HL-60/S4 treated with phorbol 12-myristate 13-acetate at 8.2 ng/mL for 4 days and 3 days (cell line): Measurements from ENCODE around the gene COL20A1.
"Not testable (repeated sequence)": the region's sequence is repeated elsewhere in the genome, so short reads cannot be mapped to it uniquely, and the experiment has no call there.

ENCODE experiments used
- in situ Hi-C: fragments of 300-500 bp; cut with MboI; formaldehyde crosslinking; loops from 2 replicates; pipeline ENCODE4 v1.15.0; 2022; ENCODE audit warnings: low sequenced_read_pairs

Gene COL20A1

GRCh38 chr20:63292904-63293303 is at the start of gene COL20A1:
COL20A1 (plus strand) TSS chr20:63293186; CDS start chr20:63295108, 1,922 bp downstream.
- in situ Hi-C loops, result no loop called here

DNA sequence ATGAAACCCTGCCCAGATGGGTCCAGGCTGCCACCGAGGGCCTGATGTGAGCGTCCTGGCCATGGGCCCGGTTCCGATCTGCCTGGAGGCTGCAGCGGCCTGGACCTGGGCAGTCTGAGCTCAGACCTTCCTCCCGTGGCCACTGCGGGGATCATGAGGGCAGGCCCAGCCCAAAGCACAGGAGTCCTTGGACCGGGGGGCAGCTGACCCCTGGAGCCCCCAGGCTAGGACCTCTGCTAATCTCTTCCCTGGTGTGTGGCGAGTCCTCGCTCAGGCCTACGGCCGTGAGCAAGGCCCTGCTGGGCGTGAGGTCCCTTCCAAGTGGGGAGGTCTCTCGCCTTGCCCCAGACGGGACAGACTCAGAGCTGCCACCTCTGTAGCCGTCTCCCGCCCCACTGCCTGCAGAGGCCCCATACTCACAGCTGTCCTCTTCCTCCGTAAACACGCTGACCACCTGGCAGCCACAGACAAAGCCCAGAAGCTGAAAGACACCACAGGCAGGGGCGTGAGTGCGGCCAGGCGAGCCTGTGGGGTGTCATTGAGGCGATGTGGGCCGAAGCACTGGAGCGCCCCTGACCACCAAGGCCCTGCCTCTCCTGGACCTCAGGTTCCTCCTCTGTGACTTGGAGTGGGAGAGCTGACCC is 49.3 kb upstream of the COL20A1 start:
- in situ Hi-C loops, result no loop called here

DNA sequence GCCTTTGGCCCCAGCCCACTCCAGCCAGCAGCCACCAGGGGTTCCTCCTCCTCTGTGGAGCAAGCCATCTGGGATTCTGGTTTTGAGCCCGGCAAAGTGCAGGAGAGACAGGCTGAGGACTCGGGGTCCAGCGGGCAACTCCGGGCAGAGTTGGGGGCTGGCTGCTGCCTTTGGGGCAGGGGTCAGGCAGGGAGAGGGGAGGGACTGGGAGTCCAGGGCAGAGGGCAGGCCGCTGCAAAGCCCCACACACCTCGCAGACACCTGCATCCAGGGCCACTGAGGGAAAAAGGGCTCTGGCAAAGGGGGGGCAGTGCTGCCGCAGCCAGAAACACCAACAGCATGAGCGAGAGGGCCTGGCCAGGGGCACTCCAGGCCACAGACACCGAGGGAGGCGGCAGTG is 48.5 kb upstream of the COL20A1 start:
- in situ Hi-C loops, result no loop called here

DNA sequence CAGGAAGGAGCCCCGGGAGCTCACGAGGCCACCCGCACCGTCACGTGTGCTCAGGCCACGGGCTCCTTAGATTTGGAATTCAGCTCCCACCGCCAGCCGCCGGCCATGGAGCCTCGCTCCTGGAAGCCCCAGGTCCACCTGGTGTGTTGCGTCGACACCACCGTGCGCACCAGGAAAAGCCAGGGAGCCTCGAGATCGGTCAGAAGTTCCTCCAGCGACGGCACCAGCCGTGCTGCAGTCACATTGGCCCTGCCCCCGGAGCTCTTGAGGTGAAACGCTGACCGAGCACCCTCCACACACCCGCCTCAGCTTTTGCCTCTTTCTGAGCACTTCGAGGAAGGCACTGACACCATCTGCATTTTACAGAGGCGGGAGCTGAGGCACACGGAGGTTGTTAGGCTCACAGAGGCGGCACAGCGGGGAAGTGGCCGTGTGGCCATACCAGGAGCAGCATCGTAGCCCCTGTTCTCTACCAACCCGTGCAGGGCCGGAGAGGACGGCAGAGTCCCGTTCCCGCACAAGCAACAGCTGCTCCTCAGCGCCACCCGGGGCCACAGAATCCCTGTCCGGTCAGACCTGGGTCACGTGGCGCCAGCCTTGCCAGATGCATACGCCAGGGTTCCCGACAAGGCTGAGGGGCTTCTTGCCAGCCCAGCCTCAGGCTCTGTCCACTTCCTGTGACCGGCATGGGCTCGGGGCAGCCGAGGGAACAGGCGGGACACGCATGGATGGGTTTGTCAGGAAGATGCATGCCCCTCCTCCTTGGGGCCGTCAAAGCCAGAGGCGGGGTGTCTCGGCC is 46.3 kb upstream of the COL20A1 start:
- in situ Hi-C loops, result no loop called here

DNA sequence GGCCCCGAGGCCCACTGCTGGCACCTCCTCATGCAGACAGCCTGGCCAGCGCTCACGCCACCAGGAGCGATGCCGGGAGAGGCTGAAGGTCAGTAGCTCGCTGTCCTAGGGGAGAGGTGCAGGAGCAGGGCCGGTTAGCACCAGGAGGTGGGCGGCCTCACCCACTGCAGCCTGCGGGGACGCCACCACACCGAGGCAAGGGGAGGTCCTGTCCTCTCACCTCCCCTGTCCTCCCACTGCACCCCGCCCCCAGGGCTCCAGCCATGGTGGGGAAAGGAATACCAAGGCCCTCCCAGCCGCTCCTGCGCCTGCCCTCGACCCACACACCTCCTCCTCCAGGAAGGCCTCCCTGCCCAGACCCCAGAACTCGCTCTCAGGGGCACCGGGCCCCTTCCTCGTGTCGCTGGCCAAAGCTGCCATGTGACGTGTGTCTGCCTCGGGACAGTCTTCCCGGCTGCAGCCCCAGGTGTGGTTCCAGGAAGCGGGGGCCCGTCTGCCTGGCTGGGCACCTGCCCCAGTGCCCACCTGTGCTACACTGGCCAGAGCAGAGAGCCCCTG is 45.2 kb upstream of the COL20A1 start:
- in situ Hi-C loops, result no loop called here

DNA sequence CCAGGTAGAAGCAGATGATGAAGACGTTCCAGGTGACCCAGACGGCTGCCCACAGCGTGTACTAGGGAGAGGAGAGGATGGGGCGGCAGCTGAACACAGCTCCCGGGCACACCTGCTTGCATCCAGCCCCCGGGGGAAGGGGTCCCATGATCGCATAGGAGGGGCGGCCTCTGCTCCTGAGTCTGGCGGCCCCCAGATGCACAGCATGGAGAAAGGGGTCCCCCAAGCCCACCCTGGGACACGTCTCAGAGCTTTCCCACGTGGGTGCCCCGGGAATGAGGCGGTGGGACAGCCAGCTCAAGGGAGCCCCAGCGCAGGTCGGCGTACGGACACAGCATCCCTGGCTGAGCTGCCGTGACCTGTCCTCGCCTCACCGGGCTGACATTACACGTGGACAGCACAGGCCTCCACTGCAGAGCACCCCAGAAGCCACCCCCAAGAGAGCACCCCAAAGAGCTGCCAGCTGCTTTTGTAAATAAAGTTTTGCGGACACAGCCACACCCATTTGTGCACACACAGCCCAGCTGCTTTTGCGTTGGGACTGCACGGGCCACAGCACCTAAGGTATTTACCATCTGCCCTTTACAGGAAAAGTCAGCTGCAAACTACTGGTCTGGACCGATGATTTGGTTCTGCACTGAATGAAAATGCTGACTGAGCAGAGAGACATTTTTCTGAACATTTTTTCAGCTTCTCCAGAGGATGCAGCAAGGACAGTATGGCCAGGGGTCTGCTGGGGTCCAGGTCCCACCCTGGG is 44.0 kb upstream of the COL20A1 start:
- in situ Hi-C loops, result no loop called here

DNA sequence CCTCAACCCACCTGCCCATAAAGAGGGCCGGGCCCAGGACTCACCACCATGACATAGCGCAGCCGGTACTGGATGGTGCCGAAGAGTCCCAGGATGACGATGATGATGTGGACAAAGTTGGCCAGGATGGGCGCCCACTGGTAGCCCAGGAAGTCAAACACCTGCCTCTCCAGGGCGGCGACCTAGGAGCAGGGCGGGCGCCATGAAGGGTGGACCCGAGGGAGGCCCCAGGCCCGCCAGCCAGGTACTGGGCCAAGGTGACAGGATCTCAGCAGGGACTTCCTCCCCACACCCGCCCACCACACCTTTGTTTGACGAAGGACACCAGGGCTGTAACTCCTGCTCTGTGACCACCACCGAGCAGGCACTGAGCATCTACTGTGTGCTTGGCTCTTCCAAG is 43.1 kb upstream of the COL20A1 start:
- in situ Hi-C loops, result no loop called here

DNA sequence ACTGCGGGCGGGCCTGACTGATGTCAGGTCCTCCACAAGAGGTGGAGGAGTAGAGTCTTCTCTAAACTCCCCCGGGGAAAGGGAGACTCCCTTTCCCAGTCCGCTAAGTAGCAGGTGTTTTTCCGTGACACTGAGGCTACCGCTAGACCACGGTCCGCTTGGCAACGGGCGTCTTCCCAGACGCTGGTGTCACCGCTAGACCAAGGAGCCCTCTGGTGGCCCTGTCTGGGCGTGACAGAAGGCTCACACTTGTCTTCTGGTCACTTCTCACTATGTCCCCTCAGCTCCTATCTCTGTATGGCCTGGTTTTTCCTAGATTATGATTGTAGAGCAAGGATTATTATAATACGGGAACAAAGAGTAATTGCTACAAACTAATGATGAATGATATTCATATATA is 41.6 kb upstream of the COL20A1 start:
- in situ Hi-C loops, result not testable (repeated sequence)

DNA sequence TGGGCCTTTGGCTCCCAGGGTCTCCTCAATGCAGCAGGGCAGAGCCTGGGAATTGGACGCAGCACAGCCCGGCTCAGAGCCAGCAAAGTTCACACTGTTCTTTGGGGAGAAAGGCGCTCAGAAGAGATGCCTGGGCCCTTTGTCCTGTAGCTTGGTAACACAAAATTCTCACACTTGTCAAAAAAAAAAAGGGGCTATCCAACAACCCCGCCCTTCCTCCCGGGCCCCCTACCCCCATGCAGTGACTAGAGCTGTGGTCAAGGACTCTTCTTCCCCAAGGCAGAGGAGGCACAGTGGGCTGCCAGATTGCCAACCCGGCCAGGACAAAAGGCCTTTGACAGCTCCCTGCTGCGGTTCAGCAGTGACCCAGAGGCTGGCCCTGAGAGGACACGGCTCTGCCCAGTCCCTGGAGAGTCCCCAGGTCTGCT is 40.7 kb upstream of the COL20A1 start:
- in situ Hi-C loops, result no loop called here

DNA sequence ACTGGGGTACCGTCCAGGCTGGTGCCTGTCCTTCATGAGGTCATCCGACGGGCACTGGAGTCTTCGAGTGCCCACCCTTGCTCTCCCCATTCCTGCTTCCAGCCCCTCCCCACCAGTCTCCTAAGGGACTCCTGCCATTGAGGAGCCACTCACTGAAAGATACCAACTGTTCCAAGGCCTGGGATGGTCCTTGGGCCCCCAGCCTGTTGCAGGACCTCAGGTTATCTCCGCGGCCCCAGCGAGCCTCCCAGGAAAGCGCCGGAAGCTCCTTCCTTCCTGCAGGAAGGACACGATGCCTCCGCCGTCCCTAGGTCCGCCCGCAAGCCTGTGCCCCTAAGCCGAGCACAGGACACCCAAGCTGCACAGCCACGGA is 39.9 kb upstream of the COL20A1 start:
- in situ Hi-C loops, result no loop called here

GRCh38 chr20:63253438-63254231 is 39.4 kb upstream of the COL20A1 start:
- in situ Hi-C loops, result no loop called here

DNA sequence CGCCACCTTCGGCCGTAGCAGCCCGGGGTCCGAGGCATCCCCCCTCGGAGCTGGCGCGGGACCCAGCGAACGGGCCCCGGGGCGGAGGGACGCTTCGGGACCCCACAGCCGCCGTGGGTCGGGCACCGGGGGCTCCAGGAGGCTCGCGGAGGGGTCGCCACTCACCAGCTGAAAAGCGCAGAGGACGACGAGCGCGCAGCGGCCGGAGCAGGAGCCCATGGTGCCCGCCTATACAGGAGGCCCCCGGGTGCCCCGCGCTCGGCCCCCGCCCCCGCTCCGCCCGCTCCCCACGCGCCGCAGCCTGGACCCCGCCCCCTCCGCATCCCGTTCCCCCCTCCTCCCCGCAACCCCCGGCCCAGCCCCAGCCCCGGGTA is 38.8 kb upstream of the COL20A1 start, which contains the start of gene NKAIN4:
TSS of gene NKAIN4 (minus strand) at position 232 of the 374 bp plus-strand sequence. CDS start at position 219, 13 bp downstream.
- in situ Hi-C loops, result no loop called here

GRCh38 chr20:63254606-63255384 is 38.2 kb upstream of the COL20A1 start:
- in situ Hi-C loops, result no loop called here

GRCh38 chr20:63255931-63256704 is 36.9 kb upstream of the COL20A1 start:
- in situ Hi-C loops, result no loop called here

GRCh38 chr20:63256954-63257353 is 36.0 kb upstream of the COL20A1 start:
- in situ Hi-C loops, result no loop called here

- in situ Hi-C loops, result no loop called here
Measured at GRCh38 chr20:63257629-63258028, 35.4 kb upstream of the COL20A1 start.

- in situ Hi-C loops, result no loop called here
Measured at GRCh38 chr20:63258781-63259180, 34.2 kb upstream of the COL20A1 start.

DNA sequence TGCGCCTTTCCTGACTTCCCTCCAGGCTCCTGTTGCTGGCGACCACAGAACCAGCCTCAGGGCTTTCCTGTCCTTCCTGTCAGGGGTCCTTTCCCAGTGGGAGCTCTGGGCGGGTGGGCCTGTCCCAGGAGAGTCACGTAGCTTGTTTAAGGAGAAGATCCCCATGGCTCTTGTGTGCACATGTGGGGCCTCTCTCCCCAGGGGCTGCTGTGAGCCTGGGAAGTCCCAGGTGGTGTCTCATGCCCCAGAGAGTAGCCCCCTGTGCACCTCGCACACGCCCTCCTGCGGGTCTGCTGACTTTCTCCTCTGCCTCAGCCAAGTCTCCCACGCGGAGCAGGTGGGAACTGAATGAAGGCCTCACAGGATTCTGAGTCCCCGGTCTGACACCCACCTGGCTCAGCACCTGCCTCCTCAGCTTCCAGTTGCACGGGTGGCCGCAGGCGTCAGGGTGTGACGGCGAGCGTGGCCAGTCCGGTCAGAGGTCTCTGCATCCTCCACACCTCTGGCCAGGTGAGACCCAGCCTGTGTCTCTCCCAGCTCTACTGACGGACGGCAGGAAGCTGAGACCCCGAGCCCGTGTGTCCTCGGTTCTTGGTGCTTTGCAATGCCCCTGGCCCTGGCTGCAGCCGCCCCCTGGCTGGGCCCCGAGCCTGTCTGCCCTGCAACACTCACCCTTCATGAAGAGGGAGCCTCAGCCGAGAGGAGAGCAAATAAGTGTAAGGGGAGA is 33.1 kb upstream of the COL20A1 start:
- in situ Hi-C loops, result no loop called here
